GM12872 (cell line): ENCODE results near the gene FBLN5.

Experiments used
- TF ChIP-seq, protein P1 (sequence below): IDR thresholded peaks from 3 replicates; pipeline ENCODE4 v1.5.1; 2011; ENCODE audit warnings: low read depth, mild to moderate bottlenecking, low read length, moderate library complexity; ENCODE audit not compliant: insufficient read depth

FBLN5 gene, protein sequence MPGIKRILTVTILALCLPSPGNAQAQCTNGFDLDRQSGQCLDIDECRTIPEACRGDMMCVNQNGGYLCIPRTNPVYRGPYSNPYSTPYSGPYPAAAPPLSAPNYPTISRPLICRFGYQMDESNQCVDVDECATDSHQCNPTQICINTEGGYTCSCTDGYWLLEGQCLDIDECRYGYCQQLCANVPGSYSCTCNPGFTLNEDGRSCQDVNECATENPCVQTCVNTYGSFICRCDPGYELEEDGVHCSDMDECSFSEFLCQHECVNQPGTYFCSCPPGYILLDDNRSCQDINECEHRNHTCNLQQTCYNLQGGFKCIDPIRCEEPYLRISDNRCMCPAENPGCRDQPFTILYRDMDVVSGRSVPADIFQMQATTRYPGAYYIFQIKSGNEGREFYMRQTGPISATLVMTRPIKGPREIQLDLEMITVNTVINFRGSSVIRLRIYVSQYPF

DNA sequence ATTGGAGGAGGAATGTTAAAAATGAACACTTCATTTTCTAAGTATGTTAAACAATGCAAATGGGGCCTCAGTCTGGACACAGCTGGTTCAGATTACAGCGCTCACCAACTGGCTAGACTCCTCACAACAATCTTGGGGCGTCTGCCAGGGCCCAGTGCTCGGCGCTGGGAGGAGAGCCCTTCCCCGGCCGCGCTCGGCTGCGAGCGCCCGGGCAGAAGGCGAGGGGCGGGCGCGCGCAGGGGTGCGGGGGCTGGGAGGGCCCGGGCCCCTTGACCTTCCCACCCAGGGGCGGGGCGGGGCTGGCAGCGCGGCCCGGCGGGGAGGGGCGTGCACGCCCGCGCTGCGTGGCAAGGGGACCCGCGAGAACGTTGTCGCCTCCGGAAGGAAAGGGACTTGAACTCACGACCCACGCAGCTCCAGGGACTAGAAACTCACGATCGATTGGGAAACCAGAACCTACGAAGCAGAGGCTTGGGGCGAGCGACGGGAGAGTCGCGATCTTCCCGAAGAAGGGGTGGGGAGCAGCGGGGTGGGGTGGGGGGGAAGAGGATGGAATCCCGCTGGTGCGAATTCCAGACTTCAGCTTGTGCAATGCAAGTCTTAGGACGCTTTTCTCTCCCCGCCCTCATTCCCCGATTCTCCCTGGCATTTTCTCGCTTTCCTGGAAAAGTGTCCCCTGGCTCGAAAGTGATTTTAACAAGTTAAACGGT lies at the start of gene FBLN5:
Gene FBLN5, minus strand, starts transcription at position 220 of the 710 bp plus-strand sequence. CDS start 465 bp downstream, outside the sequence.
- TF ChIP-seq, protein P1, sequence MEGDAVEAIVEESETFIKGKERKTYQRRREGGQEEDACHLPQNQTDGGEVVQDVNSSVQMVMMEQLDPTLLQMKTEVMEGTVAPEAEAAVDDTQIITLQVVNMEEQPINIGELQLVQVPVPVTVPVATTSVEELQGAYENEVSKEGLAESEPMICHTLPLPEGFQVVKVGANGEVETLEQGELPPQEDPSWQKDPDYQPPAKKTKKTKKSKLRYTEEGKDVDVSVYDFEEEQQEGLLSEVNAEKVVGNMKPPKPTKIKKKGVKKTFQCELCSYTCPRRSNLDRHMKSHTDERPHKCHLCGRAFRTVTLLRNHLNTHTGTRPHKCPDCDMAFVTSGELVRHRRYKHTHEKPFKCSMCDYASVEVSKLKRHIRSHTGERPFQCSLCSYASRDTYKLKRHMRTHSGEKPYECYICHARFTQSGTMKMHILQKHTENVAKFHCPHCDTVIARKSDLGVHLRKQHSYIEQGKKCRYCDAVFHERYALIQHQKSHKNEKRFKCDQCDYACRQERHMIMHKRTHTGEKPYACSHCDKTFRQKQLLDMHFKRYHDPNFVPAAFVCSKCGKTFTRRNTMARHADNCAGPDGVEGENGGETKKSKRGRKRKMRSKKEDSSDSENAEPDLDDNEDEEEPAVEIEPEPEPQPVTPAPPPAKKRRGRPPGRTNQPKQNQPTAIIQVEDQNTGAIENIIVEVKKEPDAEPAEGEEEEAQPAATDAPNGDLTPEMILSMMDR: no peak

GRCh38 chr14:91996948-91997371 lies 49.5 kb upstream of the FBLN5 start:
- TF ChIP-seq, protein P1: peak; percentile 70

- TF ChIP-seq, protein P1: no peak
Observed at GRCh38 chr14:91987192-91987591, 39.7 kb upstream of the FBLN5 start.

- TF ChIP-seq, protein P1: no peak
Observed at GRCh38 chr14:91985521-91986255, 38.2 kb upstream of the FBLN5 start.

- TF ChIP-seq, protein P1: no peak
Observed at GRCh38 chr14:91985008-91985407, 37.5 kb upstream of the FBLN5 start.

DNA sequence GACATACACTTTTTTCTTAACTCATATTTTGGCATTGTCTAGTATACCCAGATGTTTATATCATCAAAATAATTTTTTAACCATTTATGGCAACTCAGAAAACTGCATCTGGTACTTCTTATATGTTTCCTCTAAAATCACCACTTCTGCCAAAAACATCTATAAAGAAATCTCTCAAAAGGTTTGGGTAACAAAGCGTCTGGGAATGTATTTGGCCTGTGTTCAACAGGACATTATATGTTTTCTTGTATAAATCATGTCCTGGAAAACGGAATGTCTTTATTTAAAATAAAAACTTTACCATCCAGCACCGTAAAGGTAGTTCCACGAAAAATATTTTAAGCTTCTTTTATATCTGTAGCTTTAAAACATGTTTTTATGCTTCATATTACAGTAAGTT lies 36.1 kb upstream of the FBLN5 start:
- TF ChIP-seq, protein P1: no peak

GRCh38 chr14:91980157-91980556 lies 32.7 kb upstream of the FBLN5 start:
- TF ChIP-seq, protein P1: no peak
